ENCODE data around the gene NR2C1.
"Not testable (repeated sequence)": the region's sequence is repeated elsewhere in the genome, so short reads cannot be mapped to it uniquely, and the experiment has no call there.

The NR2C1 gene

GRCh38 chr12:94997726-94998125 is 75.7 kb downstream of the NR2C1 start:
- DNase-seq: no peak

- no peak for DNase-seq
Measured at GRCh38 chr12:94997061-94997460, 76.4 kb downstream of the NR2C1 start.

GRCh38 chr12:94994312-94994711 is 79.1 kb downstream of the NR2C1 start:
- no peak for DNase-seq

GRCh38 chr12:94993855-94994254 is 79.6 kb downstream of the NR2C1 start:
- DNase-seq: not testable (repeated sequence)

- no peak for DNase-seq
Measured at GRCh38 chr12:94990222-94990621, 83.2 kb downstream of the NR2C1 start.

GRCh38 chr12:94988471-94988870 is 84.9 kb downstream of the NR2C1 start:
- no peak for DNase-seq

- DNase-seq: no peak
Measured at GRCh38 chr12:94987801-94988200, 85.6 kb downstream of the NR2C1 start.

GRCh38 chr12:94987076-94987669 is 86.2 kb downstream of the NR2C1 start:
- no peak for DNase-seq

GRCh38 chr12:94985099-94985498 is 88.3 kb downstream of the NR2C1 start:
- not testable (repeated sequence) for DNase-seq

GRCh38 chr12:94983321-94983720 is 90.1 kb downstream of the NR2C1 start:
- DNase-seq: no peak

- no peak for DNase-seq
Measured at GRCh38 chr12:94982456-94982855, 91.0 kb downstream of the NR2C1 start.

GRCh38 chr12:94980577-94980976 is 92.8 kb downstream of the NR2C1 start:
- DNase-seq: no peak

GRCh38 chr12:94979941-94980340 is 93.5 kb downstream of the NR2C1 start:
- DNase-seq: no peak

- DNase-seq: no peak
Measured at GRCh38 chr12:94977766-94978468, 95.5 kb downstream of the NR2C1 start.

- DNase-seq: no peak
Measured at GRCh38 chr12:94973221-94973620, 100.2 kb downstream of the NR2C1 start.

- no peak for DNase-seq
Measured at GRCh38 chr12:94972795-94973194, 100.6 kb downstream of the NR2C1 start.

- DNase-seq: no peak
Measured at GRCh38 chr12:94971923-94972322, 101.5 kb downstream of the NR2C1 start.

GRCh38 chr12:94970560-94970959 is 102.9 kb downstream of the NR2C1 start:
- no peak for DNase-seq

Measured in NCI-H345 (cell line).